Ramos (cell line): ENCODE results near the gene CADPS.

Experiments used
- in situ Hi-C: fragments of 300-500 bp; cut with MboI; formaldehyde crosslinking; loops from one replicate; pipeline ENCODE4 v1.14.3; 2022; ENCODE audit warnings: low sequenced_read_pairs; ENCODE audit not compliant: unreplicated experiment

The CADPS gene

DNA sequence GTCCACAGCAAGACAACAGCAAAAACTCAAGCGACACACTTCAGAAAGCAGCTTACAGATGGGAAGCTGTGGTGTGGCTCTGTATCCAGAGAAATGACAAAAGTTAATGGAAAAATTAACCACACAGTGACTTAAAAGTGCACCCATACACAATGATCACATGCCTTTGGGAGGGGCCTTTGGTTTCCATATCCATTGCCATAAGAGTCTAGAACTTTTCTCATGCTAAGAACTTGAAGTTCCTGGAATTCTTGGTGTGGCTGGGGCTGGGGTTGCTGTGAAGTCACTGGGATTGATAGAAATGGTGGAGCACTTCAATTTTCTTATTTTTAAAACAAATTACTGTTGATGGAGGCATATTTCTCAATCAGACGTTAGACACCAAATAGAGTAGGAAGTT, 393.3 kb downstream of the CADPS start:
- in situ Hi-C loops = no loop called here

DNA sequence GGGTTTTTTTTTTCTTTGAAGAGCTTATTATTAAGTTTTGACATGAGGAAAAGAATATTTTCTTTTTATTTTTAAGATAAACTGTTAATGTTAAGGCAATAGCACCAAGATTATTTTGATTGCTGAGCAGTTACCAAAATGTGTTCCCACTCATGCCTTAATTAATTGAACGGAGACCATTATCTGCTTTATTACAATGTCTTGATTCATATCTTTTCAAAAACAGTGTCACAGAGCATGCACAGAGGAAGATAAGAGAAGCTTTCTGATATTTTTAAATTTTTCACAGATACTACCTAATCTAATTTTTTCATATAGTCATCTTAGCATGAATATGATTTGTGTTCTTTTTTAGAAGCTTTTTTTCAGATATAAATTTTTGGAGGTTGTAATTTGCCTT, 395.2 kb downstream of the CADPS start:
- in situ Hi-C loops = no loop called here

DNA sequence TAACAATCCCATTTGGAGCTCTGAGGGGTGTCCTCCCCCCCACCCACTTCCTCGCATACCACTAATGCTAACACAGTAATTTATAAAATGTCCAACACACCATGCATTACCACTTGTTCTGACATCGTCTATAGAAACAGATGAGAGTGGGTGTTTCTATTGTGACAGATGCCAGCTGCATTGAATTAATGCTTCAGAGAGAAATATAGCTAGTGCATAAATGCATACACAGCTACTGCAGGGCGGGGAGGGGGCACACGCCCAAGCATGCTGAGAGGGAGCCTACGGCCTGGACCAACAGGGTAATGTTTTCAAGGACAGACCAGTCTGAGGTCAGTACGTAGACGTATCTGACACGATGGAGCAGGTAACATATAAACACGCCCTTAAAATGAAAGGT, 395.9 kb downstream of the CADPS start:
- in situ Hi-C loops = no loop called here

DNA sequence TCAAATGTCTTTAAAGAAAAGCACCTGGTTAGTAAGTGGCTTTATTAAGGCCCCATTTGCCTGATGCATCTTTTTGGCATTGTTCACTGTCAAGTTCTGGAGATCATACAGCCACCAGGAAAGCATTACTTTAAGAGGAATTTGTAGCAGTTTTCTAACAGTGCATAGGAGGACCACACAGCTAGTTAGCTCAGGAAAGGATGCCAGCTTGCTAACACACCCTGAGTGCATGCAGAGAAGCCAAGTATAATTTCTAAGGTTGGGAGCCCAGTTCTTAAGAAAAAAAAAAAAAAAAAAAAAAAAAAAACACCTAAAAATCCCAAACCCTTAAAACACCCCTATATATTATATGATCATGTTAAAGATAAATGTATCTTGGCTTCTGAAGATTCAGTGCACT, 399.9 kb downstream of the CADPS start:
- in situ Hi-C loops = no loop called here

DNA sequence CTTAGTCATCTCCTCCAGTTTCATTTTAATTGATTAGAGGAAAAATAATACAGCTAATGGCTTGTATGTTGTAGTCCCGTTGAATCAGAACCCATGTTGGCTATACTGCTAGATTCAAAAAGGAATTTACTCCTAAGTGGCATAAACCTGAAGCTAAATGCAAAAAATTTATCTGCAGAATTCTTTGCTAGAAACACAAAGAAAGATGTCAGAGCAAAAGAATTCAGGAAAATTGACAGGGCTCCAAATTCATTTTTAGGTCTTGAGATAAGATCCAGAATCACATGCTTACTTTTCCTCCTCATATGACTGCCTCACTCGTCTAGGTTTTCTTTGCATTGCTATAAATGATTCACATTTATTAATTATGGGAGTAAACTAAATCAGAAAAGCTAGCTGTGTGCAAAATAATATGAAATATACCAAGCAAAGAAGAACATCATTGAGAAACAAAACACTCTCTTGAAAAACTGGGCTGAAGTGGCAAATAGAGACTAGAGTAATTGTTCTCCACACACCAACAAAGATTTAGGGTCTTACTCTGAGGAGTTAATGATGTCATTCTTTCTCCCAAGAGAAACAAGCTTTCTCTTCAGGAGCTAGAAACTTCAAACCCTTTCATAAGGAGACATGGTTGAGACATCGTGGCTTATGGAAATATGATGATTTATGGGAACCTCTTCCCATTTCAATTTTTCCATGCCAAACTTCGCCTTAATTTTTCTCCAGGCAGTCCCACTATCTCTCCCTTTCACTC, 407.1 kb downstream of the CADPS start:
- in situ Hi-C loops = no loop called here

DNA sequence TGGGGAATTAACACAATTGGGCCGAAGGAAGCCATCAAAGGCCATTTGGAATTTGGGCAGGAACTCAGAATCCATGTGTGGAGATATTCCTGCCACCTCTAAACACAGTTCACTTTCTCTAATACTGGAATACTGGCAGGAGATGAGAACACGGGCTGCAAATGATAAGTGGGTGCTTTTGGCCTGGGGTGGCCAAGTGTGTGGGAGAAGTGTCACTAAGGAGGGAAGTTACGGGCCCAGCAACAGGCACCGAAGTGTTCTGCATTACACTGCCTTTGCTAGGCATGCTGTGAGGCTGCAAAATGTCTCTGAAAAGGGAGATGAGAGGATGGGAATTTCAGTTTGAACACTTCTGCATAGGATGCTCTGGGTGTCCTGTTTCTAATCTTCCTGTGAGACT, 412.4 kb downstream of the CADPS start:
- in situ Hi-C loops = no loop called here

DNA sequence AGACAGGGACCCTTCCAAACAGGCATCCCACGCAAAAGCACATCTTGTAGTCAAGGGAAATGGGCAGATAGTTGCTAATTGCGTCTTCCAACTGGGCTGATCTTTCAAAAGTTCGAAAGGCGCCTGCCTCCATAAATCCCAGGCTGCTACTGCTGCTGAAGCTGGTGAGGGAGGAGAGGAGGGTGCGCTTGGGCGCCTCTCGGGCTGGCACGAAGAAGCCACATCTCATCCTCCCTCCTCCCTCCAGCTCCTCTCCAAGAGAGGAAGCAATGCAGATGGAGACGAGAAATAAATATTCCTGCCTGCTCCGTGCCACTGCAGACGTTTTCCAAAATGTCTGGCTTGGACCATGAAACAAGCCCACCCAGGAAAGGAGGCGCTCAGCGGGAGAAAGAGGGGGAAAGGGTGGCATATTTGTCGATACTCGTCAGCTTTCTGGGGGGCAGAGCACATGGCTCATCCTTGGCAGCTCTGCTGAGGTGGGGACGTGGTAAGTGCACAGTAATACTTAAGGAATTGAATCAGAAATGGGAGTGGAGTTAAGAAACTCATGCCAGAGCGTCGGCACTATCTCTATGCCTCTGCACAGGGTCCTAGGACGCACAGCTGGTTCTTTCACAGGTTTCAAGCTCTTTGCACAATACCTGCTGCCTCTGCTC, 413.0 kb downstream of the CADPS start:
- in situ Hi-C loops = no loop called here

DNA sequence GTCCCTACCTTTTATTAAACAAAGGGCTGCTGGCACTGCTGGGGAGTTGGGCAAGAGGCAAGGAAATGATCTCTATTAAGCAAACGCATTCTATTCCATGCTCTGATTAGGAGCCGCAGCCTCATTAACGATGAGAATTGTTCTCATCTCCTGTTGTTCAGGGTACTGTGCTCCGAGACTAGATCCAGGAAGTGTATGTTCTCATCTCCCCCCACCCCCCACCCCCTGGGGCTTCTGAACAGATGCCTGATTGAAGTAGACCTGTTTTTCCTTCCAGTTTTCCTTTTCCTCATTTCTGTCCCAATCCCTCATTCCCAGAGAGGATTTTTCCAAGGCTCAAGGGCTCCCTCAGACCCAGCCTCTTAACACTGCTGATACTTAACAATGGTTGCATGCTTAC, 420.3 kb downstream of the CADPS start:
- in situ Hi-C loops = no loop called here

DNA sequence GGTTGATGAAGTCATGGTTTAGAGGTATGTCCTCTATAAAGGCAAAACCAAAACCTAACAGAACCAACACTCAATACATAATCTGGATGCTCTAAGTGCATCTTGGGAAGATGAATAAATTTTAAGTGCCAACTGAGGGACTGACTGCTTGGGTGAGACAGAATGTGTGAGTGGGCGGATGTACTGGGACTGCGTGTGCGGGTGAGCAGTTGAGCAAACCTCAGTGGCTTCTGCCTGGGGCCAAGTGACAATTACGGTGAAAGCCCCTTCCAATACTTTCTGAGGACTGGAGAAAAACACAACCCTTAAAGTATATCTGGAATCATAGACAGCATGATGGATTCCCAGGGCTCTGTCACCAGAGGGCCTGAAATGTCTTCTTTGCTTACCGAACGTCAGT, 421.8 kb downstream of the CADPS start:
- in situ Hi-C loops = no loop called here

DNA sequence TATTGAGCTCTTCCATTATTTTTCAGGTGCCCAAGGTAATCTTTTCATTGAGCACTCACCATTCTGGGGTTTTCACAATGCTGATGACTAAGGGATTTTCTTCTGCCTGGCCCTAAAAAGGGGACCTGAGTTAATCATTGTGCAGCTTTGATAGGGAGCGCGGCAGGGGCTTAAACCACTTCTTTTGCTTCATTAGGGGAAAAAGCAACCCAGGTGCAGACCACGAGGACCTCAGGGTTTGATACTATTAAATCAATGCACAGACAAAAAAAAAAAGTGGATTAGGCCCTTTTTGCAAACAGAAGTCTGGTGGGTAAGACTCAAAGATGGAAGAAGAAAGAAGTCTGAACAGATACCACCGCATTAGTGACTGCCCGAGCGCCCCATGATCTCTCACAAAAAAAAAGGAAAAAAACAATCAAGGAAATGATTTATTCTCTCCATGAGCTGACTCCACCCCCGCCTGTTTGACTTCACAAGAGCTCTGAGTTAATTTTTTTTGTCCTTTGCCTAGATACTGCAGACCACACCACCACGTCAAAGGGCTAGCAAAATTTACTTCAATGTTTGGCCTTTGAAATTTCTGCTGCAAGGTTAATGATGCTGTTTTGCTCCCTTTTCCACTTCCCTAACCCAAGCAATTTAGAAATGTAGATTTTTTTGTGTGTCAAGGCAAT, 423.9 kb downstream of the CADPS start:
- in situ Hi-C loops = no loop called here

DNA sequence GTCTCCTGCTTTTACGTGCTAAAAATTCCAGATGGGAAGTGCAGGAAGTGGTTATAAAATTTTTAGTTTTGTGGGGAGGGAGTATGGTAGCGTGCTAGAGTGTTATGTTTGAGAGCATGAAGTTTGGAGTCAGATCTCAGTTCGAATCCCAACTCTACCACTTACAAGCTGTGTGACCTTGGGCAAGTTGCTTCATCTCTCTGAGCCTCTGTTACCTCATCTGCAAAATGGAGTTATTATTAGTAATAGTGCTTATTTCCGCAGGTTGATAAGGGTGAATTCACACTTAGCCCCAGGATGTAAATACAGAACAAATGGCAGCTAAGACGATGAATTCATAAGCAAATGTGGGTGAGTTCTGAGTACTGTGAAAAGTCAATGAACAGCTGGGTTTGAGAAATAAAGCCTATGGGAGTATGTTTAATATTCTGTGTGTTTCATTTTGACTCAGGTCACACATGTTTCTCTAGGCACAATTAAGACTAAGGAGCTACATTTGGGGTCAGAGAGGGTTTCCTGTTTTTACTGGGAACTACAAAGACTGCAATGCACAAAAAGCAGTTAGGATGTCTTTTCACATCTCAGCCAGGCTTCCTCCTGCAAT, 428.8 kb downstream of the CADPS start:
- in situ Hi-C loops = no loop called here

DNA sequence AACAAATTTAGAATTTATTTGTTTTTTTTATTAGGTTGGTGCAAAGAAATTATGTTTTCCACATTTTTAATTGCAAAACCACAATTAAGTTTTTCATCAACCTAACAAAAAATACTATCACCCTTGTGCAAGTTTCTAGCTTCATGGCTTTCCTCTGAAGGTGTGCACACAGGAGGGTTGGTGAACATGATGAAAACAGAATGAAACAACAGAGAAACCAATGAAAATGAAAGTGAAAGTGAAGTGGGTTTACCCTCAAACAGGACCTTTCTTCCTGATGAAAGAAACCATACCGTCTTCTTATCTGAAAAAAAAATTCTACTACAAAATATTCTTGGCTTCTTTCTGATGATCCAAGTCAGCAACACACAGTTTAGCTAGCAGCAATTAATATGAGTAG, 429.9 kb downstream of the CADPS start:
- in situ Hi-C loops = no loop called here

DNA sequence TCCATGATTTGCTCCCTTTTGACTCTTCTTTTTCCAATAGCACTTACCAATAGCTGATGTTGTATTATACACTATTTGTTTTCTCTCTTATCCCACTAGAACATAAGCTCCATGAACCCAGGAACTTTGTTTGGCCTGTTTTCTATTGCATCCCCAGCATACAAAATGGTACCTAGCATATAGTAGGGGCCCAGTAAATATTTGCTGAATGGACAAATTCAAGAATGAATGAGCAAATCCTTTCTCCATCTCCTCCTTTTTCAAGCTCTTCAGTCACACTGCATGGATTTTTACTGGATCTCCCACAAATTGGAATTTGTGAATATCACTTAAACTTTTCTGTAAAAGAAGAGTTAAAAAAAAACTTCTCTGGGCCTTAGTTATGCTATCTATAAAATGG, 435.2 kb downstream of the CADPS start:
- in situ Hi-C loops = no loop called here

DNA sequence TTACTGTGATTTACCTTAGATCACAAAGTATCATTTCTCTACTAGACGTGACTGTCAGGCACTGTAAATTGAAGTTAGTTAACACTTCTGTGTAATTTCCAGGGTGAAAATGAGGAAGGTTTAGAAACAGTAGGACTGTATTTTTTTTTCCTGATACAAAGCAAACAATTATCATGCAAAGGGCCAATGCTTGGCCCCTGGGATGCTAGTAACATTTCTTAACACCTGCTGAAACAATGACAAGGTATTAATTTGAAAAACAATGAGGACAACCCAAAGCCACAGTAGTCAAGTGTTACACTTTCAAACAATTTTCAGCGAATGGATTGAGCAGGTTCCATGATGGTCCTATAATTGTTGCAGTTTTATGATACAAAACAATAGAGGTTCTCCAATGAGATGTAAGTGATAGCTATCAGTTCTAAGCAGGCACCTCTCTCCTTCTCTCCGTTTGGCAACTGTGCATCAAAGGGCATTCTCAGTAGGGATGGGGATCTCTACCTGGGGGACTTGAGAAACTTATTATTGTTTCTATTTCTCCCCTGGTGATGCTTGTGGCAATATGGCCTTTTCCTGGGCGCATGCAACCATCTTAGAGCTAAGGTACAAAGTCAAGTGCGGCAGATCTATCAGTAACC, 435.9 kb downstream of the CADPS start:
- in situ Hi-C loops = no loop called here

DNA sequence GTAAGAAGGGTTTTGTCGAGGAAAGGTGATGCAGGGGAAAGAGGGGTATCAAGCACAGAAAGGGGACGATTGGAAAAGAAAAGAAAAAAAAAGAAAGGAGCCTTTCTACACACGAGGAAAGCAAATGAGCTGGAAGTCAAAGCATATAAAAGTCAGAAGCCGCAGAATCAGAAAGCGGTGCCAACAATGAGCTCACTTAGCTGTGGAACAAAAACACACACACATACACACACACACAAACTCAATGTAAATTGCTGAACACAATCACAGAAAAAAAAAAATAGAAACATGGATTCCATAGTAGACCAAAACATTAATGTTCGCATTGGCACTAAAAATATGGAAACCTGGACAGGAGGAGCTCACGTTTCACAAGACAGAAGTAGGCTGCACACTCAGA, 438.4 kb downstream of the CADPS start:
- in situ Hi-C loops = no loop called here

DNA sequence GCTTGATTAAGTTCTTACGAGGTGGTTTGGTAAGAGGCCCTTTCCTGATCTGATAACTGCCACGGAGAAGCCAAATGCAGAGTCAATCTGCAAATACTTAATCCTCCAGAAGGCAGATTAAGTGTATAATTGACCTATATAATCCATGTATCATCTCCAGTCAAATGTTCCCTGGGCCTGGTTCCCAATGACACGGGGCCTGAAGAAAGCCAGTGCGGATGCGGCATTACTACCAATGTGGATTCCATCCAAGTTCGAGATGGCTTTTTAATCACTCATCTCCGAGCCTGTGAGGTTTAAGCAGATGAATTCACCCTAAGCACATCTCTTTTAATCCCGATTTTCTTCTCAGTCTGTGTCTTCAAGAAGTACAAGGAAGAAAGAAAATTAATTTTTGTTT, 441.8 kb downstream of the CADPS start:
- in situ Hi-C loops = no loop called here

DNA sequence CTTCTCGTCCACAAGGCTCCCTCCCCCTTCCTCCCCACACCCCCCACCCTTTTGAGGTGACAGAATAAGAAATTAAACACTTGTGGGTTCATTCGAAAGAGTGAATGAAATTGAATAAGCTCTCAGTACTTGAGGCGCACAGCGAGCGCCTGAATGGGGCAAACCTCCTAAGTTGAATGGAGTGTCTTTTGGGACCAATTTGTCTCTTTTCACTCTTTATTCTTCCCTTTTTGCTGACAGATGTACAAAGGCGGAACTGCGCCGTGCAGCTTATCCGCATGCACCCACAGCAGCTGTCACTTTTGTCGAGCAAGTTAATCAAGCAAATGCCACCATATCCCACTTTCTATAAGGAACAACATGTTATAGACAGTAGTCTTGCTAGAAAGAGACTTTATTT, 454.0 kb downstream of the CADPS start:
- in situ Hi-C loops = no loop called here

DNA sequence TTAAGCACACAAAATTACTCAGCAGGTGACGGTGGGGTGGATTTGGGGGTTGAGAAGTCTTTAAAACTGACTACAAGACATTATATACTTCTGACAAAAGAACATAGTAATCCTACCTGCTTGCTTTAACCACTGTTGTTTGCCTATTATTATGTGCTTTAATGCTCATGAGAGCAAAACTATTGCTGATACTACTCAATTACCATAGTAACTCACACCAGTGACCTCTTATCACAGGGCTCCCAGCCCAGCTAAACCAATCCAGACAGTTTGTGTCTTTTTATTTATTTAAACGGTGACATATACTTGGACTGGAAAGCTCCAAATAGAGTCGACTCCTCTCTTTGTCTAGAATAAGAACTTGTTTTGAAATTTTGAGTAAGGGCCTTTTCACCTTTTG, 459.1 kb downstream of the CADPS start:
- in situ Hi-C loops = no loop called here

DNA sequence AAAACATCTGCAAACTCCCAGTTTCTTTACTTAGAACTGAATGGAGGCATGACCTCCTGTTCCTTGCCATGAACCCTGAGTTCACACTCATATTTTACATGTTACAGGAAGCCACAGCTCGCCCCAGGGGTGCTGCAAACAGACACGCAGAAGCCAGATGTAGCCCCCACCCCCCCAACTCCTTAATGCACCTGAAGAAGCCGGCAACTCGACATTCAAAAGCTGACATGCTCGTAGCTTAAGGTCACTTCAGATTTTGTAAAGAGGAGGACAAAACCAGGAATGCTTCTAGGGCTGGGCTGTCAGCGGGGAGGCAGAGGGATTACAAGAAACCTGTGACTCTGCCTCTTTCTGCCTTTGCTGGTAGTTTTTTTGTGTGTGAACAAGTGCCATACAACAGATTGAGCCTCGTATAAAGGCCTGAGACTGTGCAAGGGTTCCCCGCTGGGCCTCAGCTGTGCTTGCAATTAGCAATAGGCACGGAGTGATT, 459.9 kb downstream of the CADPS start:
- in situ Hi-C loops = no loop called here

DNA sequence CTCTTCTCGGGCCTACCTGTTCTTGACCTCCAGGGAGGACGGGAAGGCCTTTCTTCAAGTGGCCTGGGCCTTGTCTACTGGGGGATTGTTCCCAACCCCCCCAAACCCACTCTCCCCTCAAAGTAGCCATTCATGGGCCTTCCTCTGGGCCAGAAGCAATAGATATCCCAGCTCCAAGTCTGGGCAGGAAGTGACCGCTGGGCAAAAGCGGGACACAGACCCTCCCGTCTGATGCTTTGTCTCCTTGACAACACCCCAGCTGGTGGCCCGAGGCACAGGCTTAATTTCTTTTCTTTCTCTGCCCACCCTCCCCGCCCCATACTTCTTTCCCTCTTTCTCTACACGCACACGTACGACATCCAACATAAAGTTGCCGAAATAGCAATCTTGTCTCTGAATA, 460.4 kb downstream of the CADPS start:
- in situ Hi-C loops = no loop called here

DNA sequence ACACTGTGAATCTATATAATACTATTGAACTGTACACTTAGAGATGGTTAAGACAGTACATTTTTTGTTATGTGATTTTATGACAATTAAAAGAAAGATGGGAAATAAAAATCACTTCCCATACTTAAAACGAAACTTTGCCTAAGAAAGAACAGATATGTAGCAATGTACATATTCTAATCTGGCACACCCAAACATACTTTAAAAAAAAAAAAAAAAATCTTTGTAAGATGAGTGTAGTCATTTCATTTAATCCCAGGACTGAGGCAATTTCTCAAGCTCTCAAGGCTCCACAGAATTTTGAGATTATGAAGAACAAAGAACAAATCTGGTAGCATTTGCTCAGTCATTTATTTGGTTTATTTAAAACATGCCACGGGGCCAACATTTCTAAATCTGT, 461.5 kb downstream of the CADPS start:
- in situ Hi-C loops = no loop called here
